Endodermal cell (in vitro differentiated cells): Measurements from ENCODE around the gene THADA. TPM values are rescaled to one million over a fixed set of nuclear protein-coding genes. Genes with fewer than 3 reads are reported as not detected.

ENCODE experiments used
- DNase-seq: peaks from one replicate; pipeline ENCODE4 v3.0.0-alpha.2; 2017
- H3K27ac ChIP-seq: 2 replicates; pipeline ENCODE4 v1.5.1; 2013; ENCODE audit warnings: mild to moderate bottlenecking, low read depth, low read length, moderate library complexity
- H3K27me3 ChIP-seq: 2 replicates; pipeline ENCODE4 v1.6.1; 2013; ENCODE audit warnings: mild to moderate bottlenecking, low read length, moderate library complexity; ENCODE audit not compliant: insufficient read depth, control insufficient read depth, poor library complexity, severe bottlenecking
- H3K36me3 ChIP-seq: 2 replicates; pipeline ENCODE4 v1.7.0; 2013; ENCODE audit warnings: mild to moderate bottlenecking, low read length, moderate library complexity; ENCODE audit not compliant: control insufficient read depth, insufficient read depth
- H3K4me1 ChIP-seq: one replicate; pipeline ENCODE4 v1.7.0; 2013; ENCODE audit warnings: low read length; ENCODE audit not compliant: control insufficient read depth, insufficient read depth
- H3K4me3 ChIP-seq: 2 replicates; pipeline ENCODE4 v1.5.1; 2013; ENCODE audit warnings: mild to moderate bottlenecking, low read length, moderate library complexity
- H3K9ac ChIP-seq: 2 replicates; pipeline ENCODE4 v1.6.1; 2013; ENCODE audit warnings: mild to moderate bottlenecking, low read length, moderate library complexity; ENCODE audit not compliant: poor library complexity, severe bottlenecking; ENCODE audit errors: extremely low read depth
- H3K9me3 ChIP-seq: 2 replicates; pipeline ENCODE4 v1.6.1; 2013; ENCODE audit warnings: mild to moderate bottlenecking, low read length, moderate library complexity; ENCODE audit not compliant: control insufficient read depth
- H3K27ac Mint-ChIP-seq: 2 replicates; pipeline ENCODE4 v1.8.0; 2020; ENCODE audit warnings: mixed read lengths
- H3K27me3 Mint-ChIP-seq: 2 replicates; pipeline ENCODE4 v1.8.0; 2021; ENCODE audit warnings: mild to moderate bottlenecking, mixed read lengths; ENCODE audit not compliant: insufficient read depth
- H3K36me3 Mint-ChIP-seq: 2 replicates; pipeline ENCODE4 v1.8.0; 2020; ENCODE audit warnings: low read depth, mixed read lengths
- H3K4me1 Mint-ChIP-seq: 2 replicates; pipeline ENCODE4 v1.8.0; 2020; ENCODE audit warnings: mixed read lengths
- H3K4me3 Mint-ChIP-seq: 2 replicates; pipeline ENCODE4 v1.8.0; 2020; ENCODE audit warnings: mild to moderate bottlenecking, moderate library complexity, mixed read lengths
- H3K9me3 Mint-ChIP-seq: 2 replicates; pipeline ENCODE4 v1.8.0; 2020; ENCODE audit warnings: mild to moderate bottlenecking, mixed read lengths
- CTCF ChIP-seq: fragments of 200-600 bp; sonication (generic); conservative IDR thresholded peaks from 2 replicates; pipeline ENCODE4 v1.5.0; 2021; ENCODE audit warnings: antibody characterized with exemption, mild to moderate bottlenecking
- WGBS, 2 experiments: methylation state at CpG; one replicate each; pipeline versions ENCODE4 v1.1.5 to v1.1.7; 2013; ENCODE audit warnings: missing lambda C conversion rate in 2 of 2, mixed read lengths in 1 of 2; ENCODE audit not compliant: insufficient coverage in 1 of 2, insufficient read length in 1 of 2; 5-methylcytosine and 5-hydroxymethylcytosine counted together
- total RNA-seq, 2 donors: library from RNA; stranded (reverse); fragmentation: NEBNext Ultra II Directional in 1 of 2; extraction: Animal tissue kit (Norgen Biotek cat#: 25700) in 1 of 2; gene quantifications; 2 replicates in 1 of 2; 3 replicates in 1 of 2; pipeline ENCODE4 v1.2.1, GENCODE V29; 2021

The THADA gene
- total RNA-seq, 2 donors from 2014 or later: 32.8 to 35.0 TPM

GRCh38 chr2:43368483-43369385 lies 227.1 kb downstream of the THADA start:
- 84 to 94% methylated on average over 3 to 5 of the region's 5 CpGs for WGBS, 2 experiments
- Histone ChIP-seq H3K9me3 (no peaks in the 10 kb centered on the region), H3K4me3 (no peak overlapping the region), H3K36me3 (no peaks in the 10 kb centered on the region), H3K4me1 (no peaks in the 10 kb centered on the region), H3K27me3 (peaks cover 28% of the 10 kb centered on the region), H3K27ac (no peak overlapping the region), H3K9ac (no peak overlapping the region)
- DNase-seq: no peak
- H3K27ac Mint-ChIP-seq: no peak overlapping the region
- H3K4me1 Mint-ChIP-seq: peaks cover 17% of the 10 kb centered on the region
- no peaks in the 10 kb centered on the region for H3K9me3 Mint-ChIP-seq
- TF ChIP-seq CTCF: no peak
- H3K36me3 Mint-ChIP-seq: no peaks in the 10 kb centered on the region
- H3K4me3 Mint-ChIP-seq: no peak overlapping the region
- peaks cover 12% of the 10 kb centered on the region for H3K27me3 Mint-ChIP-seq

GRCh38 chr2:43367012-43367782 lies 228.6 kb downstream of the THADA start:
- no peak overlapping the region for H3K4me3 ChIP-seq
- DNase-seq: no peak
- no peak overlapping the region for H3K9ac ChIP-seq
- no peak overlapping the region for H3K4me3 Mint-ChIP-seq
- no peaks in the 10 kb centered on the region for H3K9me3 Mint-ChIP-seq
- no peaks in the 10 kb centered on the region for H3K4me1 ChIP-seq
- no peaks in the 10 kb centered on the region for H3K36me3 ChIP-seq
- H3K4me1 Mint-ChIP-seq: peaks cover 17% of the 10 kb centered on the region
- H3K27ac Mint-ChIP-seq: no peak overlapping the region
- peaks cover 44% of the 10 kb centered on the region for H3K27me3 ChIP-seq
- WGBS, 2 experiments: 93% methylated on average over 3 of the region's 3 CpGs; no CpG with 5 or more reads in 1 of the 2 experiments
- TF ChIP-seq CTCF: no peak
- no peaks in the 10 kb centered on the region for H3K36me3 Mint-ChIP-seq
- H3K9me3 ChIP-seq: no peaks in the 10 kb centered on the region
- H3K27ac ChIP-seq: no peak overlapping the region
- peaks cover 24% of the 10 kb centered on the region for H3K27me3 Mint-ChIP-seq

GRCh38 chr2:43363120-43363519 lies 232.7 kb downstream of the THADA start:
- Mint-ChIP-seq H3K9me3 (no peaks in the 10 kb centered on the region), H3K27ac (no peak overlapping the region), H3K36me3 (no peaks in the 10 kb centered on the region), H3K4me1 (peaks cover 30% of the 10 kb centered on the region), H3K27me3 (peaks cover 54% of the 10 kb centered on the region), H3K4me3 (no peak overlapping the region)
- 91 to 100% methylated on average over 2 to 3 of the region's 4 CpGs for WGBS, 2 experiments
- no peaks in the 10 kb centered on the region for H3K9me3 ChIP-seq
- H3K9ac ChIP-seq: no peak overlapping the region
- peaks cover 6% of the 10 kb centered on the region for H3K4me1 ChIP-seq
- no peak for TF ChIP-seq CTCF
- no peaks in the 10 kb centered on the region for H3K36me3 ChIP-seq
- H3K4me3 ChIP-seq: no peak overlapping the region
- no peak overlapping the region for H3K27ac ChIP-seq
- peaks cover 77% of the 10 kb centered on the region for H3K27me3 ChIP-seq
- no peak for DNase-seq
